Measurements from ENCODE around the gene C16orf74. TPM values are rescaled to one million over a fixed set of nuclear protein-coding genes. Genes with fewer than 3 reads are reported as not detected.

Gene C16orf74
- total and polyA plus RNA-seq, 9 donors, result 0.38 to 1.5 (median 0.63) TPM; not detected in 2

DNA sequence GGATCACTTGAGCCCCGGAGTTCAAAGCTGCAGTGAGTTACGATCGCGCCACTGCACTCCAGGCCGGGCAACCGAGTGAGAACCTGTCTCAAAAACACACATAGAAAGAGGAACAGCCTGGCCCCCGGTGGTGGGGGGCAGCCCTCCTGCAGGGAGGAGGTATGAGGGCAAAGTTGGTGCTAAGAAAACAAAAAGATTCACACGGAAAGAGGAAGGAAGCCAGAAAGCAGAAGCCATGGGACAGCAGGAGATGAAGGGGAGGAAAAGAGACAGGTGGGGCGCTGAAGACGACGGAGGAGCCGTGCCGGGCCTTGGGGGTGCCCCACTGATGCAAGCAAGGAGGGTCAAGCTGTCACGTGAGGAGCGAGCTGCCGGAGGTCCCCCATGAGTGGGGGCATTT, 8.2 kb upstream of the C16orf74 start:
- no peak overlapping the region for H3K4me3 ChIP-seq
- DNase-seq, result no peak
- intact Hi-C loops (cut with DNase I), result no loop called here
- H3K36me3 ChIP-seq, result no peaks in the 10 kb centered on the region
- no peaks in the 10 kb centered on the region for H3K9me3 ChIP-seq
- H3K27me3 ChIP-seq, result no peaks in the 10 kb centered on the region
- no peak overlapping the region for H3K27ac ChIP-seq
- TF ChIP-seq EP300 (IDR thresholded peaks at IDR 0.05) (no peak), POLR2A (IDR thresholded peaks at IDR 0.05) (no peak)
- TF ChIP-seq, protein P1, sequence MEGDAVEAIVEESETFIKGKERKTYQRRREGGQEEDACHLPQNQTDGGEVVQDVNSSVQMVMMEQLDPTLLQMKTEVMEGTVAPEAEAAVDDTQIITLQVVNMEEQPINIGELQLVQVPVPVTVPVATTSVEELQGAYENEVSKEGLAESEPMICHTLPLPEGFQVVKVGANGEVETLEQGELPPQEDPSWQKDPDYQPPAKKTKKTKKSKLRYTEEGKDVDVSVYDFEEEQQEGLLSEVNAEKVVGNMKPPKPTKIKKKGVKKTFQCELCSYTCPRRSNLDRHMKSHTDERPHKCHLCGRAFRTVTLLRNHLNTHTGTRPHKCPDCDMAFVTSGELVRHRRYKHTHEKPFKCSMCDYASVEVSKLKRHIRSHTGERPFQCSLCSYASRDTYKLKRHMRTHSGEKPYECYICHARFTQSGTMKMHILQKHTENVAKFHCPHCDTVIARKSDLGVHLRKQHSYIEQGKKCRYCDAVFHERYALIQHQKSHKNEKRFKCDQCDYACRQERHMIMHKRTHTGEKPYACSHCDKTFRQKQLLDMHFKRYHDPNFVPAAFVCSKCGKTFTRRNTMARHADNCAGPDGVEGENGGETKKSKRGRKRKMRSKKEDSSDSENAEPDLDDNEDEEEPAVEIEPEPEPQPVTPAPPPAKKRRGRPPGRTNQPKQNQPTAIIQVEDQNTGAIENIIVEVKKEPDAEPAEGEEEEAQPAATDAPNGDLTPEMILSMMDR (IDR thresholded peaks at IDR 0.05), result no peak
- 26 to 31% (median 29%) methylated on average over 16 of the region's 16 CpGs for WGBS, 3 donors
- H3K4me1 ChIP-seq (ENCODE audit: insufficient read depth), result no peaks in the 10 kb centered on the region

DNA sequence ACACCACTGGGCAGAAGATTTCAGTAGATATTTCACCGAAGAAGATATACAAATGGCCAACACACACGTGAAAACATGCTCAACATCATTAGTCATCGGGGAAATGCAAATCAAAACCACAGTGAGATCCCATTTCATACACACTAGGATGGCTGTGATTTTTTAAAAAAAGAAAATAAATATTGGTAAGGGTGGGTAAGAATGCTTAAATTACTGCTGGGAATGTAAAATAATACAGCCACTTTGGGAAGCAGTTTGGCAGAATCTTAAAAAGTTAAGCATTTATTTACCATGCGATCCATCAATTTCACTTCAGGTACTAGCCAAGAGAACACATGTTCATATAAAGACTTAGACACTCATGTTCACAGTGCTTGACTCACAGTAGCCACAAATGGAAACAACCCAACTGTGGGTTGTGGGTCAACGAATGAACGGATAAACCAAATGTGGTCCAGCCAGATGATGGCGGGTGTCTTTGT, 6.5 kb upstream of the C16orf74 start:
- no peak for TF ChIP-seq POLR2A (IDR thresholded peaks at IDR 0.05)
- TF ChIP-seq EP300 (IDR thresholded peaks at IDR 0.05), result no peak
- TF ChIP-seq, protein P1 (IDR thresholded peaks at IDR 0.05), result no peak
- H3K4me1 ChIP-seq (ENCODE audit: insufficient read depth), result no peaks in the 10 kb centered on the region
- no peaks in the 10 kb centered on the region for H3K27me3 ChIP-seq
- no peak overlapping the region for H3K27ac ChIP-seq
- H3K4me3 ChIP-seq, result no peak overlapping the region
- no peak for DNase-seq
- H3K36me3 ChIP-seq, result no peaks in the 10 kb centered on the region
- 63 to 75% (median 67%) methylated on average over 7 of the region's 7 CpGs for WGBS, 3 donors
- intact Hi-C loops (cut with DNase I), result no loop called here
- no peaks in the 10 kb centered on the region for H3K9me3 ChIP-seq

DNA sequence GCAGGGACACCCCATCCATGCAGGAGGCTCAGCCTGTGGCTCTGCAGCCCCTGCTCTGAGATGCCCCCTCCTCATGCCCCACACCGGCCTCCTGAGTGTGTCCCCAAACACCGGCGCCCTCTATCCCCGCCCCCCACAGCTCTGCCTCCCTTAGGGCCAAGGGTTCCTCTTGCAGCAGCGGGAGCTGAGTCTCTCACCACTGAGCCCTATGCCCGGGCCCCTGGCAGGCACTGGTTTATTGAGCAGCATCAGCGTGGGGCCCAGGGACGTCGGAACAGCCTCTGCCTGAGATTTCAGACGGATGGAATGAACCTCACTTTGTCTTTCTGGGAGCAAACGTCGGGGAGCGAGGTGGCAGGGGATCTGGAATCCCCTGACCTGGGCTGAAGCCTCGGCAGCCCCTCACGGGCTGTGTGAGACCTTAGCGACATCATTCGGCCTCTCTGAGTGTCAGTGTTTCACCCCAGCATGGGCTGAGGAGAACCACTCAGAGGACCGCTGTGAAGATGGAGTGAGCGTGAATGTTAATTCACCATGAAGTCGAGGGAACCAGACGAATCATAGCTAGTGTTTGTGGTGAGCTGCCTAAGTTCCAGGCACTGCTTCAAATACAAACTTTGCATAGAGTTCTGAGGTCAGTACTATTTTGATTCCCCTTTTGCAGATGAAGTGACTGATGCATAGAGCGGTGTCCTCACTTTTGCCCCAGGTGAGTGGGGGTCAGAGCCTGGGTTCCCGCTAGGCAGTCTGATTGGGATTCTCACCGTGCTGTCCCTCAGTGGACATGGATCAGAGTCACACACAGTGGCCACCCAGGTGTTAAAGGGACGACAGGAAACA, 5.3 kb upstream of the C16orf74 start:
- H3K4me3 ChIP-seq, result no peak overlapping the region
- TF ChIP-seq EP300 (IDR thresholded peaks at IDR 0.05), result no peak
- no peaks in the 10 kb centered on the region for H3K4me1 ChIP-seq (ENCODE audit: insufficient read depth)
- WGBS, 3 donors, result 66 to 70% (median 67%) methylated on average over 25 of the region's 25 CpGs
- H3K27ac ChIP-seq, result no peak overlapping the region
- H3K9me3 ChIP-seq, result no peaks in the 10 kb centered on the region
- intact Hi-C loops (cut with DNase I), result no loop called here
- no peak for DNase-seq
- H3K36me3 ChIP-seq, result no peaks in the 10 kb centered on the region
- no peaks in the 10 kb centered on the region for H3K27me3 ChIP-seq

GRCh38 chr16:85754413-85754812, 3.5 kb upstream of the C16orf74 start:
- no peak overlapping the region for H3K27ac ChIP-seq
- 68 to 84% (median 74%) methylated on average over 7 of the region's 7 CpGs for WGBS, 3 donors
- no peak for DNase-seq
- H3K27me3 ChIP-seq, result no peaks in the 10 kb centered on the region
- H3K4me1 ChIP-seq (ENCODE audit: insufficient read depth), result peaks cover 5% of the 10 kb centered on the region
- H3K36me3 ChIP-seq, result no peaks in the 10 kb centered on the region
- no peaks in the 10 kb centered on the region for H3K9me3 ChIP-seq
- TF ChIP-seq POLR2A (IDR thresholded peaks at IDR 0.05) (no peak), EP300 (IDR thresholded peaks at IDR 0.05) (no peak)
- TF ChIP-seq, protein P1 (IDR thresholded peaks at IDR 0.05), result no peak
- intact Hi-C loops (cut with DNase I), result no loop called here
- H3K4me3 ChIP-seq, result no peak overlapping the region

DNA sequence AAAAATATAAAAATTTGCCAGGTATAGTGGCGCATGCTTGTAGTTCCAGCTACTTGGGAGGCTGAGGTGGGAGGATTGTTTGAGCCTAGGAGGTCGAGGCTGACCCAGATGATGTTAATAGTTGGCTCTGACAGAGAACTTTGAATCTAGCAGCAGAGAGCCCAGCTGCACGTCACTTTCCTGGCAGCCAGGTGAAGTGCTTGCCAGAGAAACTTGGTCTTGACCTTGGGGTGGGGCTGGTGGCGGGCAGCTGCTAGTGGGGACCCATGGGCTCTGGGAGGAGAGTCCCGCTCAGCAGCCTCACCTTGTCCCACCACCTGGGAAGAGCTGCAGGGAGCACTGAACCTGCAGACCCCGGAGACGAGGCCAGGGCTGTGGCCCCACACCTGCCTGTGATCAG, 3.1 kb upstream of the C16orf74 start:
- no peak overlapping the region for H3K27ac ChIP-seq
- no peaks in the 10 kb centered on the region for H3K9me3 ChIP-seq
- H3K4me1 ChIP-seq (ENCODE audit: insufficient read depth), result peaks cover 5% of the 10 kb centered on the region
- no peaks in the 10 kb centered on the region for H3K27me3 ChIP-seq
- WGBS, 3 donors, result 72 to 83% (median 76%) methylated on average over 7 of the region's 7 CpGs
- no peak for DNase-seq
- H3K4me3 ChIP-seq, result no peak overlapping the region
- intact Hi-C loops (cut with DNase I), result no loop called here
- no peaks in the 10 kb centered on the region for H3K36me3 ChIP-seq
- TF ChIP-seq, protein P1 (IDR thresholded peaks at IDR 0.05), result no peak
- no peak for TF ChIP-seq EP300 (IDR thresholded peaks at IDR 0.05)
- no peak for TF ChIP-seq POLR2A (IDR thresholded peaks at IDR 0.05)

Data from ovary (tissue), 9 donors.